HG03108 (cell line): ENCODE data around the gene AGBL2.
"Not testable (repeated sequence)": the region's sequence is repeated elsewhere in the genome, so short reads cannot be mapped to it uniquely, and the experiment has no call there.

Source experiments
- ATAC-seq: cut with Tn5 transposase; IDR thresholded peaks from one replicate; pipeline ENCODE4 v1.9.1; 2021; ENCODE audit warnings: moderate library complexity; ENCODE audit not compliant: unreplicated experiment

Gene AGBL2

GRCh38 chr11:47715082-47715669, at the start of gene AGBL2:
AGBL2 (minus strand) TSS chr11:47715369; CDS start chr11:47714650, 719 bp downstream.
- peak; percentile 99 for ATAC-seq

DNA sequence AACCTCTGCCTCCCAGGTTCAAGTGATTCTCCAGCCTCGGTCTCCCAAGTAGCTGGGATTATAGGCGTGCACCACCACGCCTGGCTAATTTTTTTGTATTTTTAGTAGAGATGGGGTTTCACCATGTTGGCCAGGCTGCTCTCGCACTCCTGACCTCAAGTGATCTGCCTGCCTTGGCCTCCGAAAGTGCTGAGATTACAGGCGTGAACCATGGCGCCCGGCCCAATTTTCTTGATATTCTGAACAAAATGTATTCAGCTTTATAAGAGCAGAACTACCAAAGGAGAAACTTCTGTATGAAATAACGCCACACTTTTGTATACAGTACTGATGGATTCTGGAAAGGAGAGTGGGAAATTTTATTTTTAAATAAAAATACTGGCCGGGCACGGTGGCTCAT, 44.1 kb upstream of the AGBL2 start:
- not testable (repeated sequence) for ATAC-seq

DNA sequence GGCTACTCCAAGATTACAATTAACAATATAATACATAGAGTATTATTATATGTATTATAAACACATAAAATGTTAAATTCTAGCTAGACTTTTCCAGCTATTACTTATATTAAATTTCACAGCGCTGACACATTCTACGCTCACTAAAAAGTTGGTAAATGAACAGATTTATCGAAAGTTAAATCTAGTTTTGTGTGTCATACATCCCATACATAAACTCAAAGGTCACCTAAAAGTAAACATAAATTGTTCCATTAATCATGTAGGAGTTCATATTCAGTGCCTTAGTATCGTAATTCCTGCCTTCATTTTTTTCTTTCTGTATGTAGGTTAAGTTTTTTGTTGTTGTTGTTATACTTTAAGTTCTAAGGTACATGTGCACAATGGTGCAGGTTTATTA, 41.0 kb upstream of the AGBL2 start:
- ATAC-seq = no peak

GRCh38 chr11:47750725-47751124, 35.6 kb upstream of the AGBL2 start:
- no peak for ATAC-seq

DNA sequence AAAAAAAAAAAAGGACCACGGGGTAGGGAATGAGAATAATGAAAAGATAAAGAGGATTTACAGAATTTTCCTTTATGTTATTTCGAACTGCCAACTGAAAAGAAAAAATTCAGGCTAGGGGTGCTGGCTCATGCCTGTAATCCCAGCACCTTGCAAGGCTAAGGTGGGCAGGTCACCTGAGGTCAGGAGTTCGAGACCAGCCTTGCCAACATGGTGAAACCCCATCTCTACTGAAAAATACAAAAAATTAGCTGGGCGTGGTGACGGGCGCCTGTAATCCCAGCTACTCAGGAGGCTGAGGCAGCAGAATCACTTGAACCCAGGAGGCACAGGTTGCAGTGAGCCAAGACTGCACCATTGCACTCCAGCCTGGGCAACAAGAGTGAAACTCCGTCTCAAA, 27.3 kb upstream of the AGBL2 start:
- not testable (repeated sequence) for ATAC-seq

DNA sequence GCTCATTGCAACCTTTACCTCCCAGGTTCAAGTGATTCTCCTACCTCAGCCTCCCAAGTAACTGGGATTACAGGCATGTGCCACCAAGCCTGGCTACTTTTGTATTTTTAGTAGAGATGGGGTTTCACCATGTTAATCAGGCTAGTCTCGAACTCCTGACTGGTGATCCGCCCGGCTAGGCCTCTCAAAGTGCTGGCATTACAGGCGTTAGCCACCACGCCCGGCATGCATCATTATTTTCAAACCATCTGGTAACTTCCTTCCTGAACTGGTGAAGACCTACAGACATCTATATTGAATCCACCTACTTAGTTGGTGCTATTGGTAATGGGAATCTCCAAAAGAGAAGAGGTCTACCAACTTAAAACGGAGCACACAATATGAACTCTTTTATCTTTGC, 22.6 kb upstream of the AGBL2 start:
- ATAC-seq = not testable (repeated sequence)

GRCh38 chr11:47732271-47732670, 17.1 kb upstream of the AGBL2 start:
- no peak for ATAC-seq

DNA sequence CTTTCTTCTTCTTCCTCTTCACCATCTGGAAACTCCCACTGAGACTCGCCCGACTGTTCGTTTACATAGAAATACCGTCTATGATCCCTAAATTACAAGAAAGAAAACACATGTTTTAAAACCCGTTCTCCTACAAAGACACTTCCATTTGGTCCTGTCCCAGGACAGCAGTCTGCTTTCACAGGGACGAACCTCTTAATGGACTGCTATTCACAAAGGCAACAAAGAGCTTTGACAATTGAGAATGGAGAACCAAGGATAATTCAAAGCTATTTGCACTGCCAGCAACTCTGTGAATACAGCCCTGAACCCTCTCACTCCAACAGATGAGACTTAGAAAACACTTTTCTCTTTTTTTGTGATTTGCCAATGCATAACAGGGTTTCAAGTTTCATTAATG, 16.3 kb upstream of the AGBL2 start:
- no peak for ATAC-seq

GRCh38 chr11:47726878-47727514, 11.8 kb upstream of the AGBL2 start:
- no peak for ATAC-seq

- ATAC-seq = no peak
Observed at GRCh38 chr11:47726118-47726442, 10.9 kb upstream of the AGBL2 start.

GRCh38 chr11:47725442-47726117, 10.4 kb upstream of the AGBL2 start:
- ATAC-seq = no peak

DNA sequence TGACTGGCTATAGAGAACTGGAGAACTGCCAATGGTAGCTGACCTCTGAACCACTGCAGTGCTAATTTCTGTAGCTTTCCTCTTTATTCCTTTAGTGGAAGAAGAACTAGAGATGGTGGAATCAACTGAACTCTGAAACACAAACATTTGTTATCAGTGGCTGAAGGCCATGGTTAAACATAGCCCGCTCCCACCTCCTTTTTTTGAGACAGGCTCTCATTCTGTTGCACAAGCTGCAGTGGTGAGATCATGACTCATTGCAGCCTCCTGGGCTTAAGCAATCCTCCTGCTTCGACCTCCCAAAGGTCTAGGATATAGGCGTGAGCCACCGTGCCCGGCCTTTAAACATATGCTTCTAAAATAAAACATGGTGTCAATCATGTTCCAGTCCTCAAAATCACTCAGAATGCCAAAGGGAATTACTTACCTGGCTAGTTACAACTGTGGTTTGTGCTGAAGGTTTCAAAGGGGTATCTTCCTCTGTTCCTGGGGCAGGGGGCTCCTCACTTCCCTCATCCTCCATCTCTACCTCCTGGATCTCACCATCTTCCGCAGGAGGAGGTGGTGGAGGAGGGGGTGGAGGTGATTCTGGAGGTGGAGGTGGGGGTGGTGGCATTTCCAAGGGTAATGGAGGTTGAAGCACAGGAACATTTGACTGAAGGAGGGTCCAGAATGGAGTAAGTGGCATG, 9.0 kb upstream of the AGBL2 start:
- no peak for ATAC-seq

- no peak for ATAC-seq
Observed at GRCh38 chr11:47723041-47723440, 7.9 kb upstream of the AGBL2 start.

DNA sequence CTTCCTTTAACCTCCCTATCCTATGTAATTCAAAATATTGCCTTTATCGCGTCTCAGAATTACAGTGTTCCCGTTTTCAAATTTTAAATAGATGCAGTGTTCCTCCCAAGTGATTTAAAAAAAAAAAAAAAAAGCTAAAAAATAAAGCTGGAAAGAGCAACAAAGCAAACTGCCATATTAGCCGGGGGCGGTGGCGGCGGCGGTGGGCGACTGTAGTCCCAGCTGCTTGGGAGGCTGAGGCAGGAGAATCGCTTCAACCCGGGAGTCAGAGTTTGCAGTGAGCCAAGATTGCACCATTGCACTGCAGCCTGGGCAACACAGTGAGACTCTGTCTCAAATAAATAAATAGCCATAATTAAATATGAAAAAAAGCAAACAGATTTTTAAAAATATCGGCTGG, 5.5 kb upstream of the AGBL2 start:
- ATAC-seq = no peak

GRCh38 chr11:47716692-47717091, 1.5 kb upstream of the AGBL2 start:
- no peak for ATAC-seq

- ATAC-seq = no peak
Observed at GRCh38 chr11:47714554-47715081, 551 bp downstream of the AGBL2 start.

DNA sequence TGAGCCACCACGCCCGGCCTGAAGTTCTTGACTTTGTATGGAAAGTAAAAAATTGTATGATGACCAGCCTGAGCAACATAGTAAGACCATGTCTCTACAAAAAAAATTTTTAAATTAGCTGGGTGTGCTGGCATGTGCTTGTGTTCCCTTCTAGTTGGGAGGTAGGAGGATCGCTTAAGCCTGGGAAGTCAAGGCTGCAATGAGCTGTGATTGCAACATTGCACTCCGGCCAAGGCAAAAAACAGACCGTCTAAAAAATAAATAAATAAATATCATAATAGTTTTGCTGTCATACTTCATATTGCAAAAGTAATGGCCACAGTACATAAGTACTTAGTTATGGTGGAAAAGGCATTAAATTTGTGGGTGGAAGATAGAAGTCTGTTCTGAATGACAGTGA, 3.4 kb downstream of the AGBL2 start:
- ATAC-seq = no peak

- no peak for ATAC-seq
Observed at GRCh38 chr11:47711225-47711624, 3.9 kb downstream of the AGBL2 start.

DNA sequence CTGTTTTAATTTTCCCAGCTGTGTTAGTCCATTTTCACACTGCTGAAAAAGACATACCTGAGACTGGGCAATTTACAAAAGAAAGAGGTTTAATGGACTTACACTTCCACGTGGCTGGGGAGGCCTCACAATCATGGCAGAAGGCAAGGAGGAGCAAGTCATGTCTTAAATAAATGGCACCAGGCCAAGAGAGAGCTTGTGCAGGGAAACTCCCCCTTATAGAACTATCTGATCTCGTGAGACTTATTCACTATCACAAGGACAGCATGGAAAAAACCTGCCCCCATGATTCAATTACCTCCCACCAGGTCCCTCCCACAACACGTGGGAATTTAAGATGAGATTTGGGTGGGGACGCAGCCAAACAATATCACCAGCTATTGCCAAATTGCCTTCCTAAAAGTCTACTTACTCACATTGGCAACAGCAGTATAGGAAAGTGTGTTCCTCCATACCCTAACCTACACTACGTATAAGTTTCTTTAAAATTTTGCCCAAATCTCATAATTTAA, 7.8 kb downstream of the AGBL2 start:
- not testable (repeated sequence) for ATAC-seq

DNA sequence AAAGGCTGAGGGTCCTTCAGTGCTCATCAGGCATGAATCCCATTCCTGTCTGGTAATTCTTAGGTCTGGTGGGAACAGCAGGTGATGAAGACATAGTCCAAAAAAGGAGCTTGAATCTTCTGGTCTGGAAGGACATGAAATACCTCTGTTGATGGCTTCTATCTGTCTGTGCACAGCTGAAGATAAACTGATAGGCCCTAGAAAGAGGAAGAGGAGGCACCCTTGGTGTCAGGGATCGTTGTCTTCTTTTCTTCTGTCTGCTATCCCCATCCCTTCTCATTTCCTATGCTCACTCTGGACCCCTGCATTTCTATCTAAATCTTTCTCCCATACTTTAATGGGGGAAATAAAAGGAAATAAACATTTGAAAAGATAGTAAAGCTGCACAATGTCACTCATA, 9.4 kb downstream of the AGBL2 start:
- ATAC-seq = no peak

- ATAC-seq = no peak
Observed at GRCh38 chr11:47691979-47692378, 23.2 kb downstream of the AGBL2 start.
